HG02852 (cell line): ENCODE results near the gene DACT2.
"Not testable (repeated sequence)": the region's sequence is repeated elsewhere in the genome, so short reads cannot be mapped to it uniquely, and the experiment has no call there.

Source experiments
- ATAC-seq: cut with Tn5 transposase; IDR thresholded peaks from one replicate; pipeline ENCODE4 v1.9.1; 2021; ENCODE audit warnings: mild to moderate bottlenecking, moderate library complexity; ENCODE audit not compliant: unreplicated experiment

The DACT2 gene

GRCh38 chr6:168285456-168285855 lies 34.1 kb downstream of the DACT2 start:
- ATAC-seq, result no peak

- no peak for ATAC-seq
These were observed 35.4 kb downstream of the DACT2 start for GRCh38 chr6:168284187-168284586.

- ATAC-seq, result no peak
These were observed 35.9 kb downstream of the DACT2 start for GRCh38 chr6:168283686-168284025.

- ATAC-seq, result no peak
These were observed 36.4 kb downstream of the DACT2 start for GRCh38 chr6:168282985-168283685.

- no peak for ATAC-seq
These were observed 37.8 kb downstream of the DACT2 start for GRCh38 chr6:168281826-168282225.

GRCh38 chr6:168281314-168281713 lies 38.3 kb downstream of the DACT2 start:
- not testable (repeated sequence) for ATAC-seq

GRCh38 chr6:168280899-168281245 lies 38.7 kb downstream of the DACT2 start:
- no peak for ATAC-seq

GRCh38 chr6:168280020-168280898 lies 39.3 kb downstream of the DACT2 start:
- no peak for ATAC-seq

GRCh38 chr6:168279403-168279935 lies 40.1 kb downstream of the DACT2 start:
- no peak for ATAC-seq

GRCh38 chr6:168278904-168279303 lies 40.7 kb downstream of the DACT2 start:
- ATAC-seq, result no peak

GRCh38 chr6:168277274-168277669 lies 42.3 kb downstream of the DACT2 start:
- no peak for ATAC-seq

GRCh38 chr6:168276576-168277273 lies 42.9 kb downstream of the DACT2 start:
- no peak for ATAC-seq

- ATAC-seq, result no peak
These were observed 44.4 kb downstream of the DACT2 start for GRCh38 chr6:168275168-168275567.

GRCh38 chr6:168274037-168274952 lies 45.3 kb downstream of the DACT2 start:
- no peak for ATAC-seq

GRCh38 chr6:168273441-168274036 lies 46.0 kb downstream of the DACT2 start:
- ATAC-seq, result no peak

- ATAC-seq, result no peak
These were observed 46.9 kb downstream of the DACT2 start for GRCh38 chr6:168272415-168273325.

- no peak for ATAC-seq
These were observed 49.1 kb downstream of the DACT2 start for GRCh38 chr6:168270274-168271172.
